ENCODE data around the gene TLL1.

DNA sequence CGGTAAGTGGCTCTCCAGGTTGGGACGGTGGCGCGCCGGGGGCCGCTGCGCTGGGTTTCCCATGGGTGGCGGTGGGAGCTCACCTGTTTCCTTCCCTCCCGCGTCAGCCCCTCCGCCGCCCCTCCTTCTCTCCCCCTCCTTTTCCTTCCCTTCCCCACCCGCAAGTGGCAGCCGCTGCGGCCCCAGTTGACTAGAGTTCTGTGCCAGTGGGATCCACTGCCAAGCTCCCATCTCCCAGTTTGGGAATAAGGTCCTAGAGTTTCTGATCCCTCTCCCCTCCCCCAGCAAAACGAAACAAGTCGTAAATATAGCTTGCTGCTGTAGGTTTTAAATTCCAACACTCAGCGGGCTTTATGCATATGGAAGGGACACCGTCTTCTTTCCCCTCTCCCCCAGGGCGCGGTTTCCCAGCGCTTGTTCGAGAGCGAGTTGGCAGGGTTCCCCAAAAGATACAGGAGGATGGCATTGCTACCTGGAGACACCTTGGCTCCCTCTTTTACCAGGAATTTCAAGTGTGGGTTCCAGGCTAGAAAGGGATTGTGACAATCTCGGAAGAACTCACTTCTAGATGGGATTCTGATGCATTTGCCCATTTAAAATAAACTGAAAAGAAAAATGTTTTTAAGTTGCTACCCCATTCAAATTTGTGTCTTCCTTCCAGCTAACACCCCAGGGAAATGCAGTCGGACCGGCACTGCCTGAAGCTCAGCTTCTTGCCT is 1.2 kb downstream of the TLL1 start:
- TF ChIP-seq, protein P1, sequence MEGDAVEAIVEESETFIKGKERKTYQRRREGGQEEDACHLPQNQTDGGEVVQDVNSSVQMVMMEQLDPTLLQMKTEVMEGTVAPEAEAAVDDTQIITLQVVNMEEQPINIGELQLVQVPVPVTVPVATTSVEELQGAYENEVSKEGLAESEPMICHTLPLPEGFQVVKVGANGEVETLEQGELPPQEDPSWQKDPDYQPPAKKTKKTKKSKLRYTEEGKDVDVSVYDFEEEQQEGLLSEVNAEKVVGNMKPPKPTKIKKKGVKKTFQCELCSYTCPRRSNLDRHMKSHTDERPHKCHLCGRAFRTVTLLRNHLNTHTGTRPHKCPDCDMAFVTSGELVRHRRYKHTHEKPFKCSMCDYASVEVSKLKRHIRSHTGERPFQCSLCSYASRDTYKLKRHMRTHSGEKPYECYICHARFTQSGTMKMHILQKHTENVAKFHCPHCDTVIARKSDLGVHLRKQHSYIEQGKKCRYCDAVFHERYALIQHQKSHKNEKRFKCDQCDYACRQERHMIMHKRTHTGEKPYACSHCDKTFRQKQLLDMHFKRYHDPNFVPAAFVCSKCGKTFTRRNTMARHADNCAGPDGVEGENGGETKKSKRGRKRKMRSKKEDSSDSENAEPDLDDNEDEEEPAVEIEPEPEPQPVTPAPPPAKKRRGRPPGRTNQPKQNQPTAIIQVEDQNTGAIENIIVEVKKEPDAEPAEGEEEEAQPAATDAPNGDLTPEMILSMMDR (IDR thresholded peaks at IDR 0.05 in 8 of 11, conservative IDR thresholded peaks at IDR 0.05 in 3 of 11), result no peak
- TF ChIP-seq POLR2A (IDR thresholded peaks at IDR 0.05) (no peak), POLR2AphosphoS5 (IDR thresholded peaks at IDR 0.05) (no peak)

Measured in spleen (tissue), 7 donors.